A549 (cell line): Measurements from ENCODE around the gene IL22. TPM values are rescaled to one million over a fixed set of nuclear protein-coding genes. Genes with fewer than 3 reads are reported as not detected.

Source experiments
- ATAC-seq, 2 experiments: fragments of 200-7000 bp in 1 of 2; fragments of >200 bp in 1 of 2; cut with Nextera tagmentation in 1 of 2; cut with Tn5 transposase in 1 of 2; 3 replicates each; pipeline versions ENCODE4 v1.8.0 to v1.9.1; 2018 to 2020; ENCODE audit warnings: mild to moderate bottlenecking in 1 of 2, moderate library complexity in 1 of 2
- CTCF ChIA-PET: fragments of 300-600 bp; sonication (Branson Sonifier 250); formaldehyde crosslinking; extraction: SDS; loops from one replicate; lab custom pipeline; 2021; ENCODE audit warnings: antibody characterized with exemption, inconsistent platforms; lab: Yijun Ruan, JAX
- POLR2A ChIA-PET: fragments of 350-600 bp; formaldehyde crosslinking; extraction: SDS; loops from one replicate; lab custom pipeline; 2021; ENCODE audit warnings: antibody characterized with exemption, inconsistent platforms; lab: Yijun Ruan, JAX
- DNase-seq, 2 experiments: peaks; one replicate each; pipeline versions ENCODE4 v3.0.0 to v3.0.0-alpha.2; 2011 to 2016; ENCODE audit warnings: low read depth in 1 of 2, low spot score in 1 of 2
- FAIRE-seq: peaks from 2 replicates; lab custom pipeline; 2011; peaks lifted over from hg19 to GRCh38; lab: Jason Lieb, UNC
- H3K27ac ChIP-seq, 2 experiments: fragments of >200 bp; sonication (Bioruptor Twin); formaldehyde crosslinking; 3 replicates each; pipeline ENCODE4 v1.5.1; 2016 to 2017
- H3K4me1 ChIP-seq: fragments of >200 bp; sonication (Bioruptor Twin); formaldehyde crosslinking; 3 replicates; pipeline ENCODE4 v1.6.1; 2016
- H3K4me2 ChIP-seq: fragments of >200 bp; sonication (Bioruptor Twin); formaldehyde crosslinking; 3 replicates; pipeline ENCODE4 v1.6.1; 2016
- H3K4me3 ChIP-seq: fragments of >200 bp; sonication (Bioruptor Twin); formaldehyde crosslinking; 3 replicates; pipeline ENCODE4 v1.5.1; 2016
- H3K9me3 ChIP-seq: fragments of >200 bp; sonication (Bioruptor Twin); formaldehyde crosslinking; 3 replicates; pipeline ENCODE4 v1.6.1; 2016
- CBX2 ChIP-seq: fragments of 200-600 bp; sonication (generic); IDR thresholded peaks from 2 replicates; pipeline ENCODE4 v1.6.1; 2016; ENCODE audit warnings: low read depth, mild to moderate bottlenecking, borderline replicate concordance
- CBX8 ChIP-seq: fragments of 200-600 bp; sonication (generic); IDR thresholded peaks from 2 replicates; pipeline ENCODE4 v1.6.1; 2016
- EHF ChIP-seq: fragments of 250-450 bp; sonication (Bioruptor Pico); IDR thresholded peaks from 2 replicates; pipeline ENCODE4 v1.5.0; 2020; ENCODE audit warnings: mild to moderate bottlenecking
- EP300 ChIP-seq, 2 experiments: fragments of >200 bp; sonication (Bioruptor Twin); formaldehyde crosslinking; IDR thresholded peaks; 2 replicates in 1 of 2; 3 replicates in 1 of 2; pipeline ENCODE4 v1.6.1; 2016 to 2017
- FOSB ChIP-seq: fragments of 250-450 bp; sonication (Bioruptor Pico); IDR thresholded peaks from 2 replicates; pipeline ENCODE4 v1.5.0; 2020; ENCODE audit warnings: mild to moderate bottlenecking, moderate library complexity
- FOXS1 ChIP-seq: fragments of 250-450 bp; sonication (Bioruptor Pico); IDR thresholded peaks from 2 replicates; pipeline ENCODE4 v1.5.0; 2020; ENCODE audit warnings: mild to moderate bottlenecking, moderate library complexity
- HDAC2 ChIP-seq: fragments of 200-600 bp; sonication (generic); IDR thresholded peaks from 2 replicates; pipeline ENCODE4 v1.6.1; 2016
- HEYL ChIP-seq: fragments of 250-450 bp; sonication (Bioruptor Pico); IDR thresholded peaks from 2 replicates; pipeline ENCODE4 v1.8.0; 2021; ENCODE audit warnings: mild to moderate bottlenecking, moderate library complexity
- HOXB13 ChIP-seq: fragments of 250-450 bp; sonication (Bioruptor Pico); IDR thresholded peaks from 2 replicates; pipeline ENCODE4 v1.5.0; 2020; ENCODE audit warnings: low read depth, mild to moderate bottlenecking, moderate library complexity
- HOXB5 ChIP-seq: fragments of 250-450 bp; sonication (Bioruptor Pico); IDR thresholded peaks from 2 replicates; pipeline ENCODE4 v1.5.0; 2020; ENCODE audit warnings: mild to moderate bottlenecking, moderate library complexity
- JUNB ChIP-seq: fragments of >200 bp; sonication (Bioruptor Twin); formaldehyde crosslinking; IDR thresholded peaks from 2 replicates; pipeline ENCODE4 v1.6.1; 2016
- KDM5A ChIP-seq: fragments of 200-600 bp; sonication (generic); IDR thresholded peaks from 2 replicates; pipeline ENCODE4 v1.6.1; 2016; ENCODE audit warnings: antibody characterized with exemption, mild to moderate bottlenecking
- MAFK ChIP-seq: fragments of 450-650 bp; IDR thresholded peaks from 2 replicates; pipeline ENCODE4 v1.6.1; 2014; ENCODE audit not compliant: partially characterized antibody
- MAZ ChIP-seq: fragments of 150-350 bp; IDR thresholded peaks from 2 replicates; pipeline ENCODE4 v1.6.1; 2014; ENCODE audit warnings: antibody characterized with exemption, low read depth, low read length, borderline replicate concordance
- NFE2L2 ChIP-seq: fragments of 150-350 bp; conservative IDR thresholded peaks from 2 replicates; pipeline ENCODE4 v1.6.1; 2014; ENCODE audit warnings: low read length
- NR3C1 ChIP-seq: fragments of >200 bp; sonication (Bioruptor Twin); formaldehyde crosslinking; IDR thresholded peaks from 3 replicates; pipeline ENCODE4 v1.6.1; 2017
- PHF8 ChIP-seq: fragments of 200-600 bp; sonication (generic); IDR thresholded peaks from 2 replicates; pipeline ENCODE4 v1.6.1; 2016; ENCODE audit warnings: low read depth, mild to moderate bottlenecking, antibody characterized with exemption, moderate library complexity, borderline replicate concordance
- POLR2AphosphoS2 ChIP-seq: conservative IDR thresholded peaks from 2 replicates; pipeline ENCODE4 v1.6.1; 2012; ENCODE audit warnings: low read length, improper control_type of control experiment, inconsistent platforms
- RAD21 ChIP-seq, 2 experiments: fragments of >200 bp in 1 of 2; sonication (Bioruptor Twin) in 1 of 2; formaldehyde crosslinking in 1 of 2; IDR thresholded peaks in 1 of 2; conservative IDR thresholded peaks in 1 of 2; 2 replicates in 1 of 2; 3 replicates in 1 of 2; pipeline ENCODE4 v1.6.1; 2012 to 2018; ENCODE audit warnings: inconsistent platforms in 1 of 2
- RCOR1 ChIP-seq: fragments of 150-350 bp; IDR thresholded peaks from 2 replicates; pipeline ENCODE4 v1.6.1; 2014; ENCODE audit warnings: antibody characterized with exemption, low read length, low read depth
- SMC3 ChIP-seq: fragments of >200 bp; sonication (Bioruptor Twin); formaldehyde crosslinking; IDR thresholded peaks from 3 replicates; pipeline ENCODE4 v1.6.1; 2018; ENCODE audit warnings: inconsistent platforms
- ZC3H11A ChIP-seq: fragments of 450-650 bp; IDR thresholded peaks from 2 replicates; pipeline ENCODE4 v1.6.1; 2014; ENCODE audit warnings: antibody characterized with exemption, mild to moderate bottlenecking
- ZNF302 ChIP-seq: fragments of 250-450 bp; sonication (Bioruptor Pico); IDR thresholded peaks from 2 replicates; pipeline ENCODE4 v1.9.0; 2021; ENCODE audit warnings: inconsistent platforms, mild to moderate bottlenecking, moderate library complexity
- WGBS: methylation state at CpG from one replicate; pipeline ENCODE4 v1.1.6; 2017; ENCODE audit errors: missing lambda C conversion rate; 5-methylcytosine and 5-hydroxymethylcytosine counted together
- polyA plus RNA-seq, 4 experiments: library from polyadenylated mRNA; depleted of rRNA in 3 of 4; stranded (reverse); fragments of >200 nt; fragmentation: RNase III in 1 of 4; extraction: RNeasy Plus Mini Kit Qiagen cat#74134 plus additional on column Dnase treatment in 1 of 4; gene quantifications; 2 replicates in 3 of 4; 3 replicates in 1 of 4; pipeline ENCODE4 v1.2.3, GENCODE V29; 2011 to 2017
- TF ChIP-seq, protein P1 (sequence below): IDR thresholded peaks from 2 replicates; pipeline ENCODE4 v1.6.1; 2012; ENCODE audit warnings: low read depth, borderline replicate concordance
- TF ChIP-seq, protein P2 (sequence below): fragments of 150-350 bp; IDR thresholded peaks from 2 replicates; pipeline ENCODE4 v1.6.1; 2014; ENCODE audit warnings: low read depth, mild to moderate bottlenecking, low read length

The IL22 gene
- polyA plus RNA-seq, 2 of the 4 experiments (the other 2 are of a cell fraction): not detected

DNA sequence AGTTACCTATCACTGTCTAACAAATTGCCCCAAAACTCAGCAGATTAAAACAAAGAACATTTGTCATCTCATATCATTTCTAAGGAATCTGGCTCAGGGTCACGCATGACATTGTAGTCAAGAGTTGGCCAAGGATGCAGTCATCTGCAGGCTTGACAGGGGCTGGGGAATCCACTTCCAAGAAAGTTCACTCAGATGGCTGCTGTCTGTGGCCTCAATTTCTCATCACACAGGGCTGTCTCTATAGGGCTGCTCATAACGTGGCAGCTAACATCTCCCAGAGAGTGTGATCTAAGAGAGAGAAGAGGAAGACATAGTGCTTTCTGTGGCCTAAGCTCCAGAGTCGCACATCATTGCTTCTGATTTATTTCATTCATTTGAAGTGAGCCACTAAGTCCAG lies 17.0 kb upstream of the IL22 start:
- CTCF ChIA-PET: no interaction called here
- DNase-seq (no peak), ATAC-seq (no peak), FAIRE-seq (no peak)
- POLR2A ChIA-PET: no interaction called here
- WGBS: 57% methylated on average over 3 of the region's 3 CpGs
- no peak for TF ChIP-seq MAFK
- TF ChIP-seq, protein P1, sequence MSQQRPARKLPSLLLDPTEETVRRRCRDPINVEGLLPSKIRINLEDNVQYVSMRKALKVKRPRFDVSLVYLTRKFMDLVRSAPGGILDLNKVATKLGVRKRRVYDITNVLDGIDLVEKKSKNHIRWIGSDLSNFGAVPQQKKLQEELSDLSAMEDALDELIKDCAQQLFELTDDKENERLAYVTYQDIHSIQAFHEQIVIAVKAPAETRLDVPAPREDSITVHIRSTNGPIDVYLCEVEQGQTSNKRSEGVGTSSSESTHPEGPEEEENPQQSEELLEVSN: no peak
- no peak for TF ChIP-seq RCOR1
- TF ChIP-seq KDM5A: no peak
- no peak for TF ChIP-seq RAD21 (conservative IDR thresholded peaks at IDR 0.05 in 1 of 2, IDR thresholded peaks at IDR 0.05 in 1 of 2)
- TF ChIP-seq CBX8: no peak
- TF ChIP-seq HOXB5: no peak
- Histone ChIP-seq H3K4me2 (no peak overlapping the region), H3K9me3 (no peaks in the 10 kb centered on the region), H3K4me1 (no peaks in the 10 kb centered on the region), H3K27ac (no peak overlapping the region), H3K4me3 (no peak overlapping the region)

DNA sequence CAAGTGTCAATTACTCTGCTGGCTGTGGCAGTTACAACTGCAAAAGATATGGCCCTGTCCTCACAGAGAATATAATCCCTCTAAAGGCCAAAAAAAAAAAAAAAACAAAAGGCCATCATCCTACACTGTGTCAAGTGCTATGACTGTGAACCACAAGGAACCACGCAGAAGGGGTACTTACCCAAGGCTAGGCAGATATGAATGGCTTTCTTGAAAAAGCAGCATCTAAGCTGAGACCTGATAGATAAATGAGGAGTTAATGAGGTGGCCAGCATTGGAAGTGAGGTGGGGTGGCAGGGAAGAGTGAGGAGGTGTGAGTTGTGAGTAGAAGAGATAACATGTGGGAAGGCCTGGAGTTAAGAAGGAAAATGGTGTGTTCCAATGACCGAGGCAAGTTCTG lies 16.4 kb upstream of the IL22 start:
- no peak for TF ChIP-seq CBX8
- TF ChIP-seq POLR2AphosphoS2: no peak
- TF ChIP-seq PHF8: no peak
- TF ChIP-seq, protein P2, sequence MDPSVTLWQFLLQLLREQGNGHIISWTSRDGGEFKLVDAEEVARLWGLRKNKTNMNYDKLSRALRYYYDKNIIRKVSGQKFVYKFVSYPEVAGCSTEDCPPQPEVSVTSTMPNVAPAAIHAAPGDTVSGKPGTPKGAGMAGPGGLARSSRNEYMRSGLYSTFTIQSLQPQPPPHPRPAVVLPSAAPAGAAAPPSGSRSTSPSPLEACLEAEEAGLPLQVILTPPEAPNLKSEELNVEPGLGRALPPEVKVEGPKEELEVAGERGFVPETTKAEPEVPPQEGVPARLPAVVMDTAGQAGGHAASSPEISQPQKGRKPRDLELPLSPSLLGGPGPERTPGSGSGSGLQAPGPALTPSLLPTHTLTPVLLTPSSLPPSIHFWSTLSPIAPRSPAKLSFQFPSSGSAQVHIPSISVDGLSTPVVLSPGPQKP: no peak
- no peak for TF ChIP-seq KDM5A
- no peak for TF ChIP-seq SMC3
- TF ChIP-seq NFE2L2: no peak
- TF ChIP-seq JUNB: no peak
- TF ChIP-seq HDAC2: no peak
- TF ChIP-seq ZC3H11A: no peak
- TF ChIP-seq MAZ: no peak
- no peak for TF ChIP-seq HOXB13 (CRISPR knock-in tag)
- no peak for TF ChIP-seq NR3C1
- no peak for TF ChIP-seq CBX2
- TF ChIP-seq EHF (CRISPR knock-in tag): no peak
- TF ChIP-seq FOXS1 (CRISPR knock-in tag): no peak
- no peak for TF ChIP-seq EP300 (IDR thresholded peaks at IDR 0.05)
- TF ChIP-seq HOXB5: no peak
- TF ChIP-seq, all 56 proteins: peak for 0
- POLR2A ChIA-PET: no interaction called here
- Histone ChIP-seq H3K9me3 (no peaks in the 10 kb centered on the region), H3K27ac (no peak overlapping the region), H3K4me1 (no peaks in the 10 kb centered on the region), H3K4me3 (no peak overlapping the region), H3K4me2 (no peak overlapping the region)
- CTCF ChIA-PET: no interaction called here
- FAIRE-seq (no peak), ATAC-seq (no peak), DNase-seq (no peak)
- WGBS: 45% methylated on average over 2 of the region's 2 CpGs

- ChIA-PET CTCF (no interaction called here), POLR2A (no interaction called here)
- TF ChIP-seq PHF8: no peak
- no peak for TF ChIP-seq ZNF302
- no peak for TF ChIP-seq FOSB (CRISPR knock-in tag)
- no peak for TF ChIP-seq HEYL (CRISPR knock-in tag)
- ATAC-seq: no peak
- Histone ChIP-seq H3K4me3 (no peak overlapping the region), H3K27ac (no peak overlapping the region), H3K4me2 (no peak overlapping the region), H3K9me3 (no peaks in the 10 kb centered on the region), H3K4me1 (no peaks in the 10 kb centered on the region)
- no peak for FAIRE-seq
- no peak for DNase-seq
Observed at GRCh38 chr12:68268967-68269366, 15.6 kb upstream of the IL22 start.
